NCI-H1694 (cell line): ENCODE measurements around the gene POLR2J3.
"Not testable (repeated sequence)": the region's sequence is repeated elsewhere in the genome, so short reads cannot be mapped to it uniquely, and the experiment has no call there.

Experiments
- DNase-seq: peaks from one replicate; lab custom pipeline; 2025; lab: John Stamatoyannopoulos, UW

POLR2J3 gene

GRCh38 chr7:102572261-102573239 is at the start of gene POLR2J3:
TSS of gene POLR2J3 (minus strand) at chr7:102572583. CDS start at chr7:102572521, 62 bp downstream.
- not testable (repeated sequence) for DNase-seq

GRCh38 chr7:102618122-102618521 is 45.7 kb upstream of the POLR2J3 start:
- DNase-seq = not testable (repeated sequence)

- DNase-seq = not testable (repeated sequence)
Measured at GRCh38 chr7:102616507-102617125, 44.2 kb upstream of the POLR2J3 start, which contains the start of gene RASA4. TSS of gene RASA4 (minus strand) at chr7:102616756. CDS start at chr7:102616689, 67 bp downstream.

DNA sequence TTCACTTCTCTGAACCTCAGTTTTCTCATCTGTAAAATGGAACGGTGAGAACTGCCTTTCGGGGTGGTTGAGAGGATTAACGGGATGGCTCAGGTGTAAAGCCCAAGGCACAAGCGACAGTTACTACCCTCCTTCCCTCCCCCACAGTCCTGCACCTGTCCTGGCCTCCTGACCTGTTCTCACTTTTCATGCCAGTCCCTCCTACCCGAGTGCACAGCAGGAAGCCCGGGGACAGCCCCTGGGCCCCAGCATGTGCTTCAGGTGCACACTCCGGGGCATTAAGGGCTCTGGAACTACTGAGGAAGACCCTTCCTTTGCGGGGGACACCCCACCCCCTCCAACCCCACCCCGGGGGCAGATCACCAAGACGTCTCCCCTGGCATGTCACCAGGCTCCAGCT is 43.5 kb upstream of the POLR2J3 start:
- DNase-seq = not testable (repeated sequence)

GRCh38 chr7:102614873-102615272 is 42.5 kb upstream of the POLR2J3 start:
- DNase-seq = not testable (repeated sequence)

GRCh38 chr7:102614346-102614697 is 41.9 kb upstream of the POLR2J3 start:
- not testable (repeated sequence) for DNase-seq

DNA sequence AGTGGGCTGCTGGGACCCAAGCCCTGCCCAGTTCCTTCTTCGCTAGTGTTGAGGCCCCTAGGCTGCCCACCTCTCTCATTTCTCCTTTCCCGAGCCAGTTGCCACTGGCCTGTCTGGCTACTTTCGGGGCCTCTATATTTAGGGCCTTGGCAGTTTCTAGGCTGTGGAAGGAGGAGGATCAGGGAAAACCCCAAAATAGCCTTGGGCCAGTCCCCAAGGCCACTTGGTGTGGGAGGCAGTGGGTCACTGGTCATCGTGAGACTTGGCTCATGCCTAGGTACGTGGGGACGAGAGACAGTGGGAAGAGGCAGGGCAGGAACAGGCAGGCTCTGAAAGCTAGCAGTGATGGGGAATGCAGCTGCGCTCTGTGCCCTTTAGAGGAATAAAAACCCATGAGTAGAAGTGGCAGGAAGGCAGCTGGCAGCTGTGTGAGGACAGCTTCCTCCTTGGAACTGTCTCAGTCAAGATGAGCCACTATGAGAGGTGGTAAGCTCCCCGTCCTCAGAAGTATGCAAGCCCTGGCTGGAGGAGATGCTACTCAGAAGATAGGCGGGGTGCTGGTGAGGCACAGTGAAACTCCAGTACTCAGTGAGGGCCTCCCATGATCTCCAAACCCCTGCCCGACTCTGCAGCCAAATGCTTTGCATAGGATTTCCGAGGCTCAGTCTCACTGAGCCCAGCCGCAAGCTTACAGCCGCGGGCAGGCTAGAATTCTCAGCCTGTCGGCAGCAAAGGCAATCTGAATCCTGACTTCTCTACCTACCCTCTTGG is 41.4 kb upstream of the POLR2J3 start:
- not testable (repeated sequence) for DNase-seq

- not testable (repeated sequence) for DNase-seq
Measured at GRCh38 chr7:102611675-102612325, 39.4 kb upstream of the POLR2J3 start.

DNA sequence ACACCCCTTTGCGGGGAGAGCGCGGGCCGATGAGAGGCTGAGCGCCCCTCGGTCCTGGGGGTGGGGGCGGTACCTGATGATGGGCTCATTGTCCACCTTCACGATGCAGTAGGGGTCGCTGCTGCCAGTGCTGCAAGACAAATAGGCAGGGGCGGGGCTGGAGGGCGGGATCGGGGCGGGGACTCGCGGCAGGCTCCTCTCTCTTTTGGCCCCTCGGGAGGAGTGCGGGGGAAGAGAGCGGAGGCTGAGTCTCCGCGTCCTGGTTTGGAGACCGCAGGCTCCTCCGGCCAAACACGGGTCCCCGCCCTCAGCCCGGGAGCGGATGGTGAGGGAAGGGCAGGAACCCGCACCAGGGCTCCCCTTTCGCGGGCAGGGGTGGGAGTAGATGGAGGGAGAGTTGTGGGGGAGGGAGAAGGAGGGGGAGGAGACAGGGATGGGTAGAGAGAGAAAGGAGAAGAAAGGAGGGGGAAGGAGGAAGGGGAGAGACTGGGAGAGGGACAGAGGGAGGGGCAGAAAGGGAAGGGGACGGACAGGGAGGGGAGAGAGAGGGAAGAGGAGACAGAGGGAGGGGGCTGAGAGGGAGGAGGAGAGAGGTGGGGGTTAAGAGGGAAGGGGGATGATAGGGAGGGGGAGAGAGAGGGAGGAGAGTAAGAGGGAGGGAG is 38.8 kb upstream of the POLR2J3 start:
- not testable (repeated sequence) for DNase-seq

DNA sequence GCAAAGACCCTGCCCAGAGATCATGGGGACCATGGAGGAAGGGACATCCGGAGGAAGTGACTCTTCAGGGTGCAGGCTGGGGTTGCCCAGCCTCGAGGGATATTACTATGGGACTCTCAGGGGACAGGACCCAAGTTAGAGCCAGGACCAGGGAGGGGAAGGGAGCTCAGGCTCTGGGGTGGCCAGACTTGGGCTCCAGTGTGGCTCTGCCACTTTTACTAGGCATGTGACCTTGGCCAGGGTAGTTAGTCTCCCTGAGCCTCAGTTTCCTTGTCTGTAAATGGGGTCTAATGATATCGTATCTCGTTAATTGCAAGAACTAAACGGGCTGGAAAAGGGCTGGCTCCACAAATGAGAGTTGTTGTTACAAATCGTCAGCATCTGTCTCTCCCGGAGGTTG is 38.1 kb upstream of the POLR2J3 start:
- DNase-seq = not testable (repeated sequence)

GRCh38 chr7:102609734-102610133 is 37.4 kb upstream of the POLR2J3 start:
- DNase-seq = not testable (repeated sequence)

DNA sequence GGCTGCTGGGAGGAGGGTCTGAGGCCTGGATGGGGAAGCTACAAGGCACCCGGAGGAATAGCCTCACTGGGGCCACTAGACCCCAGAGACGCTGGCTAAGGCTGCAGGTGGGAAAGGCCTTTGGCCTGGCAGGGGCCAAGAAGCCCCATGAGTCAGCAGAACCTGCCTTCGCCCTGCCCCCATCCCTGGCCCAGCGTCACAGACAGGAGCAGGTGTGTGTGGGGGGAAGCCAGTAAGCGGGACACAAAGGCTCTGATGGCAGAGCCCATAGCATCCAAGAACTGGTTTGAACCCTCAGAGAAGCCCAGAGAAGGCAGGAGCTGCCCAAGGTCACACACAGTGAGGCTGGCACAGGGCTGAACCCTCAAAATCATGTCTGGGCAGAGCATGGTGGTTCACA is 34.5 kb upstream of the POLR2J3 start:
- DNase-seq = not testable (repeated sequence)

DNA sequence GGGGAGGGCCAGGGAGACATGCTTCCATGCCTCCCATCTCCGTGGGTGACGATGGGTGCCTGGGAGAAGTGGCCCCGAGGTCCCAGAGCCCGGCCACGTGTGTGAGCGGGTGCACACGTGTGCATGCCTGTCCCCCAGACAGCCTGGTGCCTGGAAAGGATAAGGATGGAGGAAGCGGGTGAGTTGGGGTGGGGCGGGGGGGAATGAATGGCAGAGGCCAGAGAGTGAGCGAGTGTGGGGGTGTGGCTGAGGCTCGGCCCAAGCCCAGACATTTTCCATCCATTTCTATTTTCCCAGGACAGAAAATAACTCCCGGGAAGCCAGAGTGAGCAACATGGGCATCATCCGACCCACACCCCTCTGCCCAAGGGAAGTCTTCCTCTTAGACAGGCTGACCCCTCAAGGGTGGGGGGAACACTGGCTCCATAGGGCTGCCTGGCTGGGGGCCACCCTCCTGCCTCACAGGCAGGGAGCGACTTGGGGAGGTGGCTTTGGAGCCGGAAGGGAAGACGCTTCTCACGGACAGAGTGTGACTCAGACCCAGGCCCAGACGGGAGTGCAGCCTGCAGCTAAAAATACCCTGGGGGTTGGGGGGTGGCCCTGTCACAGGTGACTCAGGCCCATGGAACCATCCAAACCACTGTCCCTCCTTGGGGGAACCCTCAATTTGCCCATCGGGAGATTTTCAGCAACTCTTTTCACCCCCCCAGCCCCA is 32.2 kb upstream of the POLR2J3 start:
- not testable (repeated sequence) for DNase-seq

GRCh38 chr7:102602317-102602716 is 29.9 kb upstream of the POLR2J3 start:
- not testable (repeated sequence) for DNase-seq

DNA sequence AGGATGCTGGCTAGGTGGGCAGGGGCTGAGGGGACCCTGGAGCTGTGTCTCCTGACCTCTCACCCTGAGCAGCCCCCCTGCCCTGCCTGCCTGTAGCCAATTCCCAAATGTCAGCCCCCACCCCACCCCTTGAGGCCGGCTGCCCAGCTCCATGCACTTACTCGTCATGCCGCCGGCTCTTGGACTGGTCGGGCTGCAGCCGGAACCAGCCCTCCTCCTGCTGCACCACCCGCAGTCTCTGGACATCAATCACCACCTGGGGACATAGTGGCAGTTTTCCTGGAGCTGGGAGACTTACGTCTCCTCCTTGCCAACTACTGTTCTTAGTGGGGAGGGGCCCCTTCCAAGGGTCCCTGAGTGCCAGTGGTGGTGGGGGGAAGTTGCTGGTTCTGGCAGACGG is 27.3 kb upstream of the POLR2J3 start:
- not testable (repeated sequence) for DNase-seq

GRCh38 chr7:102596036-102596435 is 23.7 kb upstream of the POLR2J3 start:
- not testable (repeated sequence) for DNase-seq

DNA sequence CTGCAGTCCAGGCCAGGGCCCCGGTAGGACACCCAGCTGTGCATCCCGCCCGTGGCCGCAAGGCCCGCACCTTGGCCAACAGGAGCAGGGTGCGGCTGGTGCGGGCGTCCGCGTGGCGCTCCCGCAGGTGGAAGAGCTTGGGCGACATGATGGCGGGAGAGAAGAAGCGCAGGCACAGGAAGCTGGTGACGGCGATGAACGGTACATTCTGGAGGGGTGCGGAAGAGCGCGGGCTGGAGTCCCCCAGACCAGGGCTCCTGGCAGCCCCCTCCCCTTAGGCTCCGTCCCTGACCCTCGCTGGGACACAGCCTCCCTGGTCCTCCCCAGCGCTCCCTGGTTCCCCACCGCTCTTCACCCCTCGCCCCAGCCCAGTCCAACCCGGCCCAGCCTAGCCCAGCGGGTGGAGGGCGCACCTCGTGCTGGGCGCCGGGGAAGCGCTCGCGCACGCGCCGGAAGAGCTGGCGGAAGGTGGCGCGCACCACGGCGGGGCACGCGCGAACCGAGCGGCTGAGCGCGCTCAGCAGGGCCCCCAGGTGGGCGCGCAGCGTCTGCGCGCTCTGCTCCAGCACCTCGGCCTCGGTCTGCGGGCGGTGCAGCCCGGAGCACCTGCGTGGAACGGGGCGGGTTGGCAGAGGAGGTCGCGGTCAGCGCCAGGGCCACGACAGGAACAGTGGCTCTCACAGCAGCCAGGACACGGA is 21.4 kb upstream of the POLR2J3 start:
- not testable (repeated sequence) for DNase-seq

GRCh38 chr7:102592477-102593019 is 20.2 kb upstream of the POLR2J3 start:
- DNase-seq = not testable (repeated sequence)

DNA sequence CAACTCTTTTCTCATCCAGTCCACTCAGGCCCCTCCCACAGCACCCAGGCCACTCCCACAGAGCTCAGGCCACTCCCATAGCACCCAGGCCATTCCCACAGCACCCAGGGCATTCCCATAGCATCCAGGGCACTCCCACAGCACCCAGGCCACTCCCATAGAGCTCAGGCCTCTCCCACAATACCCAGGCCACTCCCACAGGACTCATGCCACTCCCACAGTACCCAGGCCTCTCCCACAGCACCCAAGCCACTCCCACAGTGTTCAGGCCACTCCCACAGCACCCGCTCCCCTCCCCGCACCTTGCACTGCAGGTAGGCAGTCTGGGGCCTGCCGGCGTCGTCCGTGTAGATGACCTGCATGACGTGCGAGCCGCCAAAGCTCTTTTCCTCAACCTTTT is 17.5 kb upstream of the POLR2J3 start:
- DNase-seq = not testable (repeated sequence)
